Right atrium auricular region (tissue), 2 donors: ENCODE measurements around the gene MYH11. TPM values are rescaled to one million over a fixed set of nuclear protein-coding genes. Genes with fewer than 3 reads are reported as not detected.
"Not testable (repeated sequence)": the region's sequence is repeated elsewhere in the genome, so short reads cannot be mapped to it uniquely, and the experiment has no call there.

ENCODE experiments used
- DNase-seq: peaks from one replicate; pipeline ENCODE4 v3.0.0-alpha.2; 2019; ENCODE audit warnings: low spot score
- H3K27ac ChIP-seq, 2 donors: fragments of 200-600 bp; sonication (generic); 1 replicate in 1 of 2; 2 replicates in 1 of 2; pipeline ENCODE4 v1.5.1; 2016 to 2019
- H3K27me3 ChIP-seq, 2 donors: fragments of 200-600 bp; sonication (generic); one replicate each; pipeline versions ENCODE4 v1.5.1 to v1.6.0; 2017 to 2019
- H3K36me3 ChIP-seq: fragments of 200-600 bp; sonication (generic); one replicate; pipeline ENCODE4 v1.5.1; 2016
- H3K4me1 ChIP-seq, 2 donors: fragments of 200-600 bp; sonication (generic); one replicate each; pipeline versions ENCODE4 v1.5.1 to v1.6.0; 2017 to 2019
- H3K4me3 ChIP-seq, 2 donors: fragments of 200-600 bp; sonication (generic); 1 replicate in 1 of 2; 2 replicates in 1 of 2; pipeline ENCODE4 v1.5.1; 2017 to 2019; ENCODE audit warnings: mild to moderate bottlenecking in 1 of 2, moderate library complexity in 1 of 2
- H3K9me3 ChIP-seq, 2 donors: fragments of 200-600 bp; sonication (generic); one replicate each; pipeline ENCODE4 v1.5.1; 2019
- CTCF ChIP-seq, 2 donors: fragments of 200-600 bp; sonication (generic); IDR thresholded peaks; one replicate each; pipeline ENCODE4 v1.5.1; 2019; ENCODE audit warnings: antibody characterized with exemption in 2 of 2
- total RNA-seq, 2 donors: library from RNA; depleted of rRNA; stranded (reverse); fragments of >200 nt; gene quantifications; one replicate each; pipeline ENCODE4 v1.1.0, GENCODE V29; 2016

MYH11 gene
- total RNA-seq, 2 donors from 2014 or later = 60.8 to 89.0 TPM

- TF ChIP-seq CTCF (IDR thresholded peaks at IDR 0.05) = no peak
- Histone ChIP-seq H3K27ac (no peak overlapping the region), H3K4me1 (no peaks in the 10 kb centered on the region), H3K4me3 (no peak overlapping the region), H3K9me3 (no peaks in the 10 kb centered on the region), H3K36me3 (peaks cover 87% of the 10 kb centered on the region), H3K27me3 (no peaks in the 10 kb centered on the region)
- no peak for DNase-seq
Observed at GRCh38 chr16:15694499-15694898, 162.3 kb downstream of the MYH11 start.

DNA sequence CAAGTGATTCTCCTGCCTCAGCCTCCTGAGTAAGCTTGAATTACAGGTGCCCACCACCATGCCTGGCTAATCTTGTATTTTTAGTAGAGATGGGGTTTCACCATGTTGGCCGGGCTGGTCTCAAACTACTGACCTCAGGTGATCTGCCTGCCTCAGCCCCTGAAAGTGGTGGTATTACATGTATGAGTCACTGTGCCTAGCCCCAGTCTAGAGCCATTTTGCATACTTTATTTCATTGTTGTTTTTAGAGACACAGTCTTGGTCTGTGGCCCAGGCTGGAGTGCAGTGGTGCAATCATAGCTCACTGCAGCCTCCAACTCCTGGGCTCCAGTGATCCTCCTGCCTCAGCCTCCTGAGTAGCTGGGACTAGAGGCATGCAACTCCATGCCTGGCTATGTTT lies 164.3 kb downstream of the MYH11 start:
- not testable (repeated sequence) for H3K4me3 ChIP-seq, H3K27ac ChIP-seq, H3K27me3 ChIP-seq, H3K9me3 ChIP-seq, H3K4me1 ChIP-seq, DNase-seq
- H3K36me3 ChIP-seq = peaks cover 82% of the 10 kb centered on the region

DNA sequence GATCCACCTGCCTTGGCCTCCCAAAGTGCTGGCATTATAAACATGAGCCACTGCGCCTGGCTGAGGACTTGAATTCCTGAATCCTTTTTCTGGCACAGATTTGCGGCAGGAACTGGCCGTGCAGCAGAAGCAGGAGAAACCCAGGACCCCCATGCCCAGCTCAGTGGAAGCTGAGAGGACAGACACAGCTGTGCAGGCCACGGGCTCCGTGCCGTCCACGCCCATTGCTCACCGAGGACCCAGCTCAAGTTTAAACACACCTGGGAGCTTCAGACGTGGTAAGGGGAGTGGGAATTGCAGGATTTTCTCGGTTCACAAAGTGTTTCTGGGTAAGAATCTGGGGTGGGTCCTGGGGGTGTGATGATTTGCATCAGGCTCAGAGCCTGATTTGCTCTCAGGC lies 165.8 kb downstream of the MYH11 start:
- H3K9me3 ChIP-seq = no peaks in the 10 kb centered on the region
- H3K27ac ChIP-seq = no peak overlapping the region

DNA sequence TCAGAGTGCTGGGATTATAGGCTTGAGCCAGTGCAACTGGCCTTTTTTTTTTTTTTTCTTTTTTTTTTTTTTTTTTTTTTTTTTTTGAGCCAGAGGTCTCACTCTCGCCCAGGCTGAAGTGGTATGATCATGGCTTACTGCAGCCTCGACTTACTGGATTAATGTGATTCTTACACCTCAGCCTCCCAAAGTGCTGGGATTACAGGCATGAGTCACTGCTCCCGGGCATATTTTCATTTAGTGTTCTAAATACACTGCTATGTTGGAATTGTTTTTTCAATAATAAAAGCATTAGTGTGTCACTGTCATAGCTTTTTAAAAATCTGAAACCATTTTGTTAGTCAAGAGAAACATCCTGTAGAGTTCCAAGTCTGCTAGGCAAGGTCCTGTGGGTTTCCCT lies 166.5 kb downstream of the MYH11 start:
- DNase-seq = no peak
- no peaks in the 10 kb centered on the region for H3K27me3 ChIP-seq
- H3K27ac ChIP-seq = no peak overlapping the region
- no peak overlapping the region for H3K4me3 ChIP-seq
- H3K9me3 ChIP-seq = no peaks in the 10 kb centered on the region
- peaks cover 68% of the 10 kb centered on the region for H3K36me3 ChIP-seq
- H3K4me1 ChIP-seq = no peaks in the 10 kb centered on the region
- TF ChIP-seq CTCF (IDR thresholded peaks at IDR 0.05) = no peak

More for the DNA sequence above, 165.8 kb downstream of the MYH11 start:
- H3K27me3 ChIP-seq = no peaks in the 10 kb centered on the region
- no peak overlapping the region for H3K4me3 ChIP-seq
- no peak for DNase-seq
- H3K36me3 ChIP-seq = peaks cover 72% of the 10 kb centered on the region
- no peaks in the 10 kb centered on the region for H3K4me1 ChIP-seq
- TF ChIP-seq CTCF (IDR thresholded peaks at IDR 0.05) = no peak

- H3K27me3 ChIP-seq = no peaks in the 10 kb centered on the region
- no peaks in the 10 kb centered on the region for H3K9me3 ChIP-seq
- no peak for DNase-seq
- H3K27ac ChIP-seq = no peak overlapping the region
- peaks cover 62% of the 10 kb centered on the region for H3K36me3 ChIP-seq
- no peak overlapping the region for H3K4me3 ChIP-seq
- TF ChIP-seq CTCF (IDR thresholded peaks at IDR 0.05) = no peak
- H3K4me1 ChIP-seq = no peaks in the 10 kb centered on the region
Observed at GRCh38 chr16:15689290-15689689, 167.5 kb downstream of the MYH11 start.

DNA sequence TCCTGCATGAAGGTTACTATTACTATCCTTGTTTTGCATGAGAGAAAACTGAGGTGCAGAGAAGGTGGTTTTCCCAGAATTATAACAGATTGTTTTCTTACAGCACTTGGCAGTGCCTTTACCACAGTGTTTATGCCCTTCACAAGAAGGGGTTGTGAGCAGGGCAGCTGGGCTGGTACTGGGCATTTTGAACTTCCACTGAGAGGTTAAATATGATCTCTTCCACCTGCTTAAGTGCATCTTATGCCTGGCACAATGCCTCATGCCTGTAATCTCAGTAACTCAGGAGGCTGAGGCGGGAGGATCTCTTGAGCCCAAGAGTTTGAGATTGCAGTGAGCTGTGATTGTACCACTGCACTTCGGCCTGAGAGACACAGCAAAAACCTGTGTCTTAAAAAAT lies 170.5 kb downstream of the MYH11 start:
- Histone ChIP-seq H3K4me3 (no peak overlapping the region), H3K36me3 (peaks cover 41% of the 10 kb centered on the region), H3K27me3 (no peaks in the 10 kb centered on the region), H3K4me1 (no peaks in the 10 kb centered on the region), H3K27ac (no peak overlapping the region), H3K9me3 (no peaks in the 10 kb centered on the region)
- no peak for DNase-seq
- TF ChIP-seq CTCF (IDR thresholded peaks at IDR 0.05) = no peak
